HFF-Myc (cell line): ENCODE results near the gene ZNF445.
"Not testable (repeated sequence)": the region's sequence is repeated elsewhere in the genome, so short reads cannot be mapped to it uniquely, and the experiment has no call there.

Experiments used
- DNase-seq: peaks from one replicate; pipeline ENCODE4 v3.0.0-alpha.2; 2011; ENCODE audit warnings: low read depth; ENCODE audit errors: extremely low read depth
- H3K4me3 ChIP-seq: replicated peaks from 2 replicates; pipeline ENCODE4 v1.5.1; 2011; ENCODE audit warnings: low read depth, mild to moderate bottlenecking, control low read depth, low read length
- CTCF ChIP-seq: IDR thresholded peaks from 2 replicates; pipeline ENCODE4 v1.5.1; 2012; ENCODE audit warnings: mild to moderate bottlenecking, low read depth, low read length, control low read depth; ENCODE audit errors: missing control alignments

Gene ZNF445

GRCh38 chr3:44402548-44402947 is 74.9 kb downstream of the ZNF445 start:
- DNase-seq: no peak
- no peak for TF ChIP-seq CTCF
- no peak overlapping the region for H3K4me3 ChIP-seq

GRCh38 chr3:44400771-44401170 is 76.7 kb downstream of the ZNF445 start:
- no peak for DNase-seq
- H3K4me3 ChIP-seq: no peak overlapping the region
- TF ChIP-seq CTCF: no peak

GRCh38 chr3:44398853-44399252 is 78.6 kb downstream of the ZNF445 start:
- no peak for TF ChIP-seq CTCF
- H3K4me3 ChIP-seq: no peak overlapping the region
- DNase-seq: no peak

- H3K4me3 ChIP-seq, DNase-seq: not testable (repeated sequence)
Measured at GRCh38 chr3:44398271-44398670, 79.2 kb downstream of the ZNF445 start.

GRCh38 chr3:44396200-44397171 is 81.0 kb downstream of the ZNF445 start:
- DNase-seq: no peak
- H3K4me3 ChIP-seq: no peak overlapping the region
- TF ChIP-seq CTCF: no peak

GRCh38 chr3:44395714-44396113 is 81.8 kb downstream of the ZNF445 start:
- DNase-seq: no peak
- H3K4me3 ChIP-seq: no peak overlapping the region
- no peak for TF ChIP-seq CTCF

- DNase-seq: no peak
- H3K4me3 ChIP-seq: no peak overlapping the region
- no peak for TF ChIP-seq CTCF
Measured at GRCh38 chr3:44392489-44392888, 85.0 kb downstream of the ZNF445 start.
